Subcutaneous adipose tissue (tissue), 4 donors: ENCODE data around the gene DUSP1. TPM values are rescaled to one million over a fixed set of nuclear protein-coding genes. Genes with fewer than 3 reads are reported as not detected.

ENCODE experiments used
- CTCF ChIP-seq: fragments of 450-650 bp; IDR thresholded peaks from one replicate; pipeline ENCODE4 v1.5.1; 2016; ENCODE audit warnings: low read depth, mild to moderate bottlenecking, control low read depth, antibody characterized with exemption, moderate library complexity
- total RNA-seq, 4 donors: library from RNA; depleted of rRNA; stranded (reverse); fragments of >200 nt; gene quantifications; one replicate each; pipeline ENCODE4 v1.1.0, GENCODE V29; 2016

Gene DUSP1
- total RNA-seq, 4 donors from 2014 or later = 742 to 1,576 (median 1,059) TPM

DNA sequence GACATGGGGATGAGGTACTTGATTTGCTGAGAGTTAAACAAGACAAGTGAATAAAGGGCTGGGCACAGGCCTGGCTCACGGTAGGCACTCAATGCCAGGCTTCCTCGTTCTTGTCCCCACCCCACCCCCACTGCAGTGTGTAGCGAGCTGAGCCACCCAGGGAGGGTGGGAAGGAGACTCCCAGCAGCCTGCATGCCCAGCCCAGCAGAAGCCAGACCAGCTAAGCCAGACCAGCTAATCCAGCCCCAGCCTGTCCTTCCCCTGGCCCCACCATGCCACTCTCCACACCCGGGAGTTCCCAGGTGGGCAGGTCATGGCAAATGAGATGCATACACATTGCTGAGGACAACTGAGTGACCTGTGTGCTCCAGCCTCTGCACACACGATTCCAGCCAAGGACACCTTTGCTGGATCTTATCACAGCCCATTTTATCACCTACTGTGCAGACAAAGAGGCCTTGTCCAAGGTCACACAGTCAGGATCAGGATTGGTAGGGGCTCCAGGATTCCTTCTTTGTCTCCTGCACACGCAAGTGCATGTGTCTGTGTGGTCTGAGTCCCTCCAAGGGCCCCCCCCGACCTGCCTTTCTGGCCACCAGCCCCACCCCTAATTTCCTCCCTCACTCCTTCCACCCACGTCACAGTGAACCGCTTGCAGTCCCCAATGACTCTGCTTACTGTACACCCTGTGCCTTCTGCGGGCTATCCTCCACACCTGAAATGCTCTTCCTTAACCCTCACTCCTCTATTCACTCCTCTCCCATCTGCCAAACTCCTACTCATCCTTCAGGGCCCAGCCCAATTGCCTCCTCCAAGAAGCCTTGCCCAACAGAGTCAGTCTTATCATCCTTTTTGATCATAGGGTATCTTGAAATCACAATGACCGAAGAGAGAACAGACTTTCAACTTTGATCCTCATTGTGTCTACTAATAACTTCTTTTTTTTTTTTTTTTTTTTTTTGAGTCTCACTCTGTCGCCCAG is 26.6 kb downstream of the DUSP1 start:
- TF ChIP-seq CTCF = no peak

DNA sequence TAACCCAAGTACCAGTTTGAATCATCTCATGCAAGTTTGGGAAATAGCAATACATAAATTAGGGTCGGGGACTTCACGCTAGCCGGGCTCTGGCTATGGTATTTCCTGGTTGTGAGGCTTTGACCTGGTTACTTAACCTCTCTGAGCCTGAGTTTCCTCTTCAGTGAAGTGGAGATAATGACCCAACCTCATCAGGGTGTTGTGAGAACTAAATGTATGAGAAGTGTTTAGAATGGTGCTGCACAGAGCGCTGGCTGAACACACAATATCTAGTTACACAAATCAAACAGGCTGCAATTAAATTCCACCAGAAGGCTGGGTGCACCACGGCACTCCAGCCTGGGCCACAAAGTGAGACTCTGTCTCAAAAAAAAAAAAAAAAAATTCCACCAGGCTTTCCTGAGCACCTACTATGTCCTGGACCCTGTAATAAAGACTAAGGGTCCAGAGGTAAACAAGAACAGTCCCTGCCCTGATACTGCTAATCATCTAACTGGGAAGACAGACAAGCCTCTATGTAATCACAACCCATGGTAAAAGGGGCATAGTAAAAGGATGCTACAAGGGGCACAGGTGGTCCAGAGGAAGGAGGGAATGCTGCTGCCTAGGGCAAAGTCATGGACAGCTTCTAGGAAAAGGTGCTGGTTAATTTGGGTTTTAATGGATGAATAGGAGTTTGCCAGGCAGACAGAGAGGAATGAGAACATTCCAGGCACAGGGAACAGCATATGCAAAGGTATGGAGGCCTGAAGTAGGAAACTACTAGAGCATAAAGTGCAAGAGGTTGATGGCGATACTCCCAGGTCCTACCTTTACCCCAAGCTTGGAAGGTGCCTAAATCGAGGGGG is 27.7 kb downstream of the DUSP1 start:
- no peak for TF ChIP-seq CTCF

DNA sequence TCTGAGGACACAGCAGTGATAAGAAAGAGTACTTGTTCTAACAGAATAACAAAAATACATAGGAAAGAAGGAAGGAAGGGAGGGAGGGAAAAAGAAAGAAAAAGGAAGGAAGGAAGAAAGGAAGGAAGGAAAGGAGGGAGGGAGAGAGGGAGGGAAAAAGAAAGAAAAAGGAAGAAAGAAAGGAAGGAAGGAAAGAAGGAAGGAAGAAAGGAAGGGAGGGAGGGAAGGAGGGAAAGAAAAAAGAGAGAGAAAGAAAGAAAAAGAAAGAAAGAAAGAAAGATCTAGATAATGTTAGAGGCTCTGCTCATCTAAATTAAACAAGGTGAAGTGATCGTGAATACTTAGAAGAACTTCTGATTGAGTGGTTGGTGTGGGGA is 29.8 kb downstream of the DUSP1 start:
- no peak for TF ChIP-seq CTCF

DNA sequence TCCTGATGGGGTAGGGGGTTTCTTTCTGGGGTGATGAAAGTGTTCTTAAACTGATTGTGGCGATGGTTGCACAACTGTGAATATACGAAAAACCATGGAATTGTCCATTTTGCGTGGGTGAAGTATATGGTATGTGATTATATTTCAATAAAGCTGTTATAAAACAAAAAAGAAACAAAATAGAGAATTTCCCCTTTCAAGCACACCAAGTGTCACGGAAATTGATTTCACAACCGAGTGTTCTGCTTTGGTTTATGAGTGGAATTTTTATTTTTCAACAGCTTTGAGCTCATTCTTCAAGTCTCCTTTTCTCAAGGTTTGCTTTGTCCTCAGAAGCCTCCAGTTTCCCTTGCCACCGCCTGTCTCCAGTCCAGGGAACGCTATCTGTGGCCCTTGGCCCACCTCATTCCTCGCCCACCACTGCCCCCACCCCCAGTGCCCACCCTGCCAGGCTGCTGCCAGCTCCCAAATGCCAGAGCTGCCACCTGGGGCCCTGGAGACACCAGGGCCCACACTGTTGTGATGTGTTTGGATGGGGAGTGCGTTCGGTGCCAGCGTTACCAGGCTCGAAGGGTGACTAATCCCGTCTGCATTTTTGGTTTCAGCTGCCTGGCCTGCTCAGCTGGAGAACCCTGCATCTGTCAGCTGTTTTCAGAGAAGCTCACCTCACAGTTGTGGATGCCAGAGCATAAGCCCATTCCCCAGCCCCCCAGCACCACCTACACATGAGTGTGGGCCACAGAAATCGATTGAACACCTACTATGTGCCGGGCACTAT is 30.4 kb downstream of the DUSP1 start:
- TF ChIP-seq CTCF = no peak

- no peak for TF ChIP-seq CTCF
Measured at GRCh38 chr5:172739375-172739774, 31.6 kb downstream of the DUSP1 start.

DNA sequence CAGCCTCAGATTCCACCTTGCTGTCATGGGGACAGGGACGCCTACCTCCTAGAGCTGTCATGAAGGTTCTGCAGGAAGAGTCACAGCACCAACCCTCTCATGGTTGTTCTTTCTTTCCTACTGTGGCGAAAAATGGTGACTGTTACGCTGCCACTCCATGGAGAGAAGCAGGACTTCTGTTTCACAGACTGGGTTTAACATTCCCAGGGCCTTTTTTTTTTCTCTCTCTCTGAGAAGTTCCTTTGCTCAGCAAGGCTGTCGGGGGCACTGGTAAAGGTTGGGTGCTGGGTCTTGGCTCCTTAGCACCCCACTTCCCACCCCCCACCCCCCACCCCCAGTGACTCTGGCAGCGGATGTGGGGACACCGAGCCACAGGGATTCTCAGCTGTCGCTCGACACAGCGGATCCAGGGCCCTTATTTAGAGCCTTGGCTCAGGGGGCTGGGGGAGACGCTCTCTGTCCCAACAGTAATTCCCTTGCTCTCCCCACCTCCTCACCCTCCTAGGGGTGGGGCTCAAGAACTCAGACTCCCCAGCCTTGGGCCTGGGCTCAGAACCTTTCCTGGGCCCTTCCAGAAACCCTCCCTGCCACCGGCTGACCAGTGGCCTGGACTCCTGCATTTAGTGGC is 34.4 kb downstream of the DUSP1 start:
- no peak for TF ChIP-seq CTCF
